HG03558 (cell line): Measurements from ENCODE around the gene EGFL7.

Experiments used
- ATAC-seq: cut with Tn5 transposase; IDR thresholded peaks from one replicate; pipeline ENCODE4 v1.9.1; 2021; ENCODE audit warnings: moderate number of reproducible peaks; ENCODE audit not compliant: unreplicated experiment; ENCODE audit errors: extremely low read depth

Gene EGFL7

DNA sequence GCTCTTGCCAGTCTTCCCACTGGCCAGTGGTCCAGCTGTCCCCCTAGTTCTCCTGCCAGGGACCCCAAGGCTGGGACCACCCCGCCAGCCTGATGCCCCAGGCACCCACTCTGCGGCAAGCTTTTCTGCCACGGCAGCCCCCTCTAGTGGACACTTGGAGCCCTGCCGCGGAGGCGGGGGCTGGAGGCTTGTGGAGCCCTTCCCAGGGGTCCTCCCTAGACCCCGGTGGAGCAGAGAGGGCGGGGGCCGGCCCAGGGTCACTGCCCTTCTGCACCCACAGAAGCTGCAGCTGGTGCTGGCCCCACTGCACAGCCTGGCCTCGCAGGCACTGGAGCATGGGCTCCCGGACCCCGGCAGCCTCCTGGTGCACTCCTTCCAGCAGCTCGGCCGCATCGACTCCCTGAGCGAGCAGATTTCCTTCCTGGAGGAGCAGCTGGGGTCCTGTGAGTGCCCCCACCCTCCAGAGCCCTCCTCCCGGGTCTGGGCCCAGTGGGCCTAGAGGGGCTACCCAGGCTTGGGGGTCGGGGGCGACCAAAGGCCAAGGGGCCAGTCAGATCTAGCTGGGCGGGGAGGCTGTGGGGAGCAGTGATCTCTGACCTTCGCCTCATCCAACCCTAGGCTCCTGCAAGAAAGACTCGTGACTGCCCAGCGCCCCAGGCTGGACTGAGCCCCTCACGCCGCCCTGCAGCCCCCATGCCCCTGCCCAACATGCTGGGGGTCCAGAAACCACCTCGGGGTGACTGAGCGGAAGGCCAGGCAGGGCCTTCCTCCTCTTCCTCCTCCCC, 9.1 kb downstream of the EGFL7 start:
- no peak for ATAC-seq

DNA sequence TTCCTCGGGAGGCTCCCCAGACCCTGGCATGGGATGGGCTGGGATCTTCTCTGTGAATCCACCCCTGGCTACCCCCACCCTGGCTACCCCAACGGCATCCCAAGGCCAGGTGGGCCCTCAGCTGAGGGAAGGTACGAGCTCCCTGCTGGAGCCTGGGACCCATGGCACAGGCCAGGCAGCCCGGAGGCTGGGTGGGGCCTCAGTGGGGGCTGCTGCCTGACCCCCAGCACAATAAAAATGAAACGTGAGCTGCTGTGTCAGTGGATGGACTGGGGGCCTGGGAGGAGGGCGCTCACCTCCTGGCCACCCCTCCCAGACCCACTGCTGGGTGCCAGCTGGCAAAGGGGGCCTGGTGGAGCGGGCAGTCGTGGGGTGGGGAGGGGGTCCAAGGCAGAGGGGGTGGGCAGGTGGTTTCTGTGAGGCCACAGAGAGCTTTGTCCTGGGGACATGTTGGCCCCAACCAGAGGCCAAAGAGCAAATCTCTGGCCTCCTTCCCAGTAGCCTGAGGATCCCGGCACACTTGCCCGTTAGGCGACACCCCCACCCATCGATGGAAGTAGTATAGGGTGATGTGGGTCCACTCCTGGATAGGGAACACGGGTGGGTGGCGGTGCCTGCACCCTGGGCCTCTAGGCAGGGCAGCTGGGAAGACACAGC, 9.8 kb downstream of the EGFL7 start:
- no peak for ATAC-seq

DNA sequence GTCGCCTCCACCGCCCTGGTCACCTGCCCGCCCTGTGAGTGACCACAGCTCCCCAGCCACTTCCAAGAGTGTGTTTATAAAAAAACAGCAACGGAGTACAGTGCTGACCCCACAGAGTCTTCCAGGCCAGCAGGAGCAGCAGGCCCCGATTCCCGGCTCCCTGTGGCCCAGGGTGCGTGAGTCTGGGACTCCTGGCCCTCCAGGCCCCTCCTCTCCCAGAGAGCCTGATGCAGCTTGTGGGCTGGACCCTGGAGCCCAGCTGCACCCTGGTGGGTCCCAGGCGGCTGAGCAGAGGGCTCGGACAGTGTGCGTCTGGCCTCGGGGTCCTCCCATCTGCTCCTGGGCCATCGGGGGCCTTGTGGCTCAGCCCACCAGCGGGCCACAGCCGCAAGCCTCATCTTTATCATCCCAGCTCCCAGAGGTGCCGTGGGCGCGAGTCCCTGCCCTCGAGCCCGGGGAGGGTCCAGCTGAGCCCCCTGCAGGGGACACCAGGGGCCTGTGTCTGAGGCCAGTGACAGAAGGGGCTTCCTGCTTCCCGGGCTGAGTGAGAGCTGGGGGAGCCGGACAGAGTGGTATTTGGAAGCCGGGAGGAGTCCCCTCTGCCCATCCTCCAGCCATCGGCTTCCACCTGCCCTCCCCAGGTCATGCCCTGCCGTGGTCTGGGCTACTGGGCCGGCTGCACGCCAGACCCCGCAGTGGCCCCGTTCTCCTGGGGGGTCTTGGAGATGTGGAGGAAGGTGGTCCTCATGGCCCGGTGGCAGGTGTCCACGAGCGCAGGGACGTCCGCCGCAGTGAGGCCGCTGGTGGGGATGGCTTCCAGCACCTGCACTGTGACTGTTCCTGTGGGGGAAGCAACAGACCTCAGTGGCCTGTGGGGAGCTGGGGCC, 10.6 kb downstream of the EGFL7 start:
- no peak for ATAC-seq

DNA sequence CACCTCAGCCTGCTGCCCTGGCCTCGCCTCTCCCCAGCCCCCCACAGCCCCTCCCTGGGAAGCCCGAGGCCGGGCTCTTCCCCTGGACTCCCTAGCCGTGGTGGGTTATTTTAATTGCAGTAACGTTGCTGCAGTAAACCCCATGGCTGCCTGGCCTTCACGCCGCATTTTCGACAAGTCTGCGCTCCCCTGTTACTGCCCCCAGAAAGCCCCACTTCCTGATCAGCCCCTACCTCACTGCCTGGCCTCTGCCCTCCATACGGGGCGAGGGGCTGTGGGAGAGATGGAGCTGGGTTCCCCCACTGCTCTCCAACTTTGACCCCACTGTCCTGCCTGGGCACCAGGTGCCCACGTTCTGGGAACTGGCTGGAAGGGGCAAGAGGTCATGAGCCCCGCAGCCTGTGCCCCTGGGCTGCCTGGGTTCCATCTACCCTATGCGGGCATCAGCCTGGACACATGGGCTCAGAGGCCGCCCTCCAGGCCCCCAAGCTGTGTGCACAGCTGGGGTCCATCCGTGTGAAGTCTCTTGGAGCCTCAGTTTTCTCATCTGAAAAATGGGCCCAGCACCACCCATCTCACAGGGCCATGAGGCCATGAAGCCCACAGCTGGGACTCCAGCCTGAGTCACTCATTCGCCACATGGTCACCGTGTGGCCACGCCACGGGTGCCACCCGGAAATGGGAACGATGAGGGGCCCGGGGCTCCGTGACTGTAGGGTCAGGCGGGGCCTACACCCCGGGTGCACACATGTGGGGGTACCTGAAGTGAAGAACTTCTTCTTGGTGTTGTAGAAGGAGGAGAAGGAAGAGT, 11.5 kb downstream of the EGFL7 start:
- no peak for ATAC-seq

DNA sequence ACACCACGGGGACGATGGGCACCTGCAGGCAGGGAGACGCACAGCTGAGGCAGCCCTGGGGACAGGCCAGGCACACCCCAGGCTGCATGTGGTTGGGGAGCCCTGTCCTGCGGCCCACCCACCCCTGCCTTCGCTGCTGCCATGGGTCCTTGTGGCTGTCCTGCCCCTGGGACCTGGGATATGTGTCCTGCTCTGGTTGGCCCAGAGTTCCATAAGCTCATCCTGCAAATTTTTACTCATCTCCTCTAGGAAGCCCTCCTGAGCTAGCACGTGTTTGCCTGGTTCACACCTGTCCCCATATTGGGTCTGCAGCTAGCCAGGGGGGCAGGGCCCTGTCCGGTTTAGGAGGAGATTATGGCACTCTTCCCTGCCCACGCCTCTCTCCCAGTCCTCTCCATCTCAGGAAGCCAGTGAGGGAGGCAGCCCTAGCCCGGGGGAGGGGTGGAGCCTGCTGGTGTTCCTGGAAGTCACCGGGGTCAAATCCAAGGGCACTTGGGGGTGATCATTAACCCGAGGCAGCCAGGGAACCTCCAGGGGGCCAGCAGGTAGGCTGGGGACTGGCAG, 12.2 kb downstream of the EGFL7 start:
- ATAC-seq = no peak

DNA sequence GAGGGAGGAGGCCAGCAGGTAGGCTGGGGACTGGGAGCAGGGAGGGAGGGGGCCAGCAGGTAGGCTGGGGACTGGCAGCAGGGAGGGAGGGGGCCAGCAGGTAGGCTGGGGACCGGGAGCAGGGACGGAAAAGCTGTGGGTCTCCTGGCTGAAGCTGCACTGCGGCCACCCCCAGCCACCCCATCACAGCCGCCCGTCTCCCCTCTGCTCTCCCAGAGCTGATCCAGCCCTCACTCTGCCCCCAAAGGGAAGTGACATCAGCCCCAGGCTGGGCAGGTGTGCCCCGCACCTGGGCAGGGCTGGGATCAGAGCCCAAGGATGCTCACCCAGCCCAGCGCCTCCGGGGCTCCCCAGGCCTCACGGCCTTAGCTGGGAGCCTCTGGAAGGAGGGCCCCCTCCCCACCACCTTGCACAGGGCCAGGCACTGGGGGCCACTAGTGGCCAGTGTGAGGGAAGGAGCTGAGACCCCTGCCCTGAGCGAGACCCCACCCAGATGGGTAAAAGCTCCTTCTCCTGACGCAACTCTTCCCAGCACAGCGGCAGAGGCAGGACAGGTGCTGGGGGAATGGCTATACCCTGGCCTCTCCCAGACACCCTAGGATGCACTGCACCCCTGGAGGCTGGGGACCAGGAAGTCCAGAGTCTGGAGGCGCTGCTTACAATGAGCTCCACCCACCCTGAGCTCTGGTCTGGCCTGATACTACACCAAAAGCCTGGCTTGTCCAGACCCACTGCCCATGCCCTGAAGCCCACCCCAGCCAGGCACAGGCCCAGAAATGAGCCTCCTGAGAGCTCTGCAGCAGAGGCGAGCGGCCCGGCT, 13.0 kb downstream of the EGFL7 start:
- no peak for ATAC-seq

DNA sequence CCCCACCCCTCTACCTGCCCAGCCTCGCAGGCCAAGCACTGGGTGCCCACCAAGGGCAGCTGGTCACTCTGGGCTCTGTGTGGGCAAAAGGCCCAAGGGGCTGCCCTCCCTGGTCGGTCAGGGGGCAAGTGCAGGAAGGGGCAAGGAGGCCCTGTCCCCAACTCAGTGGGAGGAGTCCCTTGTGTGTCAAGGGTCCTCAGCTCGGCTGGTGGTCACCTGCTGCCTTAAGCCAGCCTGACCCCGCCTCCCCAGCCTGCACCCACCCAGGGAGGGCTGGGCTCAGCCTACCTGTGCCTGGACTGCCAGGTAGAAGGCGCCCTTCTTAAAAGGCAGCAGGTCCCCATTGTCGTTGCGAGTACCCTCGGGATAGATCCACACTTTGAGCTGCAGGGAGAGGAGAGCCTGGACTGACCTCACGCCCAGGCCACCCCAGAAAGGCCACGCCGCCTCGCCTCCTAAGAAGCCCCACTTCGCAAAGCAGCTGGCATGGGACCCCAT, 13.6 kb downstream of the EGFL7 start:
- no peak for ATAC-seq

DNA sequence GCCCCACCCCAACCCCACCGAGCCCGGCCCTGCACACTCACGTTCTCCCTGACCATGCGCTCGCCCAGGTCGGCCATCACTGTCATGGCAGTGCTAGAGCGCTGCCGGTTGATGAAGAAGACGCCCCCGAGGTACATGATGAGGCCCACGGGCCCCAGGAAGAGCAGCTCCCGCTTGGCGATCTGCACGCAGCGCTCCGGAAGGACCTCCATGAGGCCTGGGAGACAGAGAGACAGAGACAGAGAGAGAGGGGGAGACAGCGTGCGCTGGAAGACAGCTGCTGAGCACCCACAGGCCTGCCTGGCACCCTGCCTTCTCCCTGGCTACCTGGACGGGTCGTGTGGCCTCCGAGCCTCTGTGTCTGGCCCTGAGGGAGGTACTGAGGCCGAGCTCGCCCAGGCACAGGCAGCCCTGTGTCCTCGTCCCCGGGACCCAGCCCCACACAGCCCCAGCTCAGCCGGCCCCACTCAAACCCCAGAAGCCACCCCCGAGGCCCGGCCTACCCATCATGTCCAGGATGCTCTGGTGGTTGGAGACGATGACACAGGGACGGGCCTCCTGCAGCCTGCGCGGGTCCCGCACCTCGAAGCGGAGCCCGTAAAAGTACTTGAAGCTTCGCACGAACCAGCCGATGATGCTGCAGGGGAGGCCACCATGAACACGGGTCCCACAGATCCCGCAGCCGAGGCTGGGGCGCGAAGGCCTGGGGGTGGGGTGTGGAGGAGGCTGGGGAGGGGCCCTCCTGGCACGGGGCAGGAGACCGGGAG, 14.4 kb downstream of the EGFL7 start:
- ATAC-seq = no peak

DNA sequence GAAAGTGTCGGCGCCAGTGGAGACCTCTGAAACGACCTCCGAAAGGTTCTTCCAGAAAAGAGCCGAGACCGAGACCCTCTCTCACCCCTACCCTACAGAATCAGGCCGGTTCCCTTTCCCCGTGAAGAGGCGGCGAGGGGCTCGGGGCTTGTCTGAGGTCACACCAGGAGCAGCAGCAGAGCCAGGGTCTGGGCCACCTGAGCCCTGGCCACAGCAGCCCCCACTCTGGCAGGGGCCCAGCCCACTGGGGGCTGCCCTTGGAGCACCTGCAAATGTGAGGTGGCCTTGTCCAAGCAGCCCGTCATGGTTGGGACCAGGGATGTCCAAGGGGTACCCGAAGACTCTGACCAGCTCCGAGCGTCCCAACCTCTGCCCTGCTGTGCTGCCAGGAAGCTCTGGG, 15.3 kb downstream of the EGFL7 start:
- no peak for ATAC-seq

DNA sequence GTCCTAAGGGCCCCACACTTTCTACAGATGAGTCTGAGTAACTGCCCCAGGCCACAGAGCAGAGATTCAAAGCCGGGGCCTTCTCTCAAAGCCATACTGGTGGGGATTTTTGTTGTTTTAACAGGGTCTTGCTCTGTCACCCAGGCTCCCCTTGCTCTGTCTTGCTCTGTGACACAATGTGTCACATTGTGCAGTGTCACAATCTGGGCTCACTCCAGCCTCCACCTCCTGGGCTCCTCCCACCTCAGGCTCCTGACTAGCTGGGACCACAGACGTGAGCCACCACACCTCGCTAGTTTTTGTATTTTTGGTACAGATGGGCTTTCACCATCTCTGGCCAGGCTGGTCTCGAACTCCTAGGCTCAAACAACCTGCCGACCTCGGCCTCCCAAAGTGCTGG, 15.9 kb downstream of the EGFL7 start:
- ATAC-seq = no peak

DNA sequence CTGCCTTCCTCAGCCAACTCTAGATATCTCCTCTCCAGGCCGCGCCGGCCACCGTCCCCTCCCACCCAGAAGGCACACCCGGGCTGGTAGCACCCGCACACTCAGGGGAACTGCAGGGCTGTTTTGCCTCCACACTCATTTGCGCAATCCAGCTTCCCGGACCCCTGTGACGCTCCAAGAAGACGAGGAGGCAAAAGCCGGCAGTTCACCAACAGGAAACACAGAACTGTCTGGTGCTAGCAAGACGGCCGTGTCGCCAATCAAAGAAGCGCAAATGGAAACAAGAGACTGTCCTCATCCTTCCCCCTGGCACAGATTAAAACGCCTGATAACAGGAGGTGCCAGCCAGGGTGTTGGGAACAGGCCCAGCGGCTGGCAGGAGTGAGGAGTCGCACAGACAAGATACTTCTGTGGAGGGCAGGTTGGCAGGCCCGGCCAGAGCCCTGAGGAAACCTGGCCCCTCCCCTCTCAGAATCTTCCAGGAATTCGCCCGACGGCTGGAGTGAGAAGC, 16.8 kb downstream of the EGFL7 start:
- no peak for ATAC-seq

DNA sequence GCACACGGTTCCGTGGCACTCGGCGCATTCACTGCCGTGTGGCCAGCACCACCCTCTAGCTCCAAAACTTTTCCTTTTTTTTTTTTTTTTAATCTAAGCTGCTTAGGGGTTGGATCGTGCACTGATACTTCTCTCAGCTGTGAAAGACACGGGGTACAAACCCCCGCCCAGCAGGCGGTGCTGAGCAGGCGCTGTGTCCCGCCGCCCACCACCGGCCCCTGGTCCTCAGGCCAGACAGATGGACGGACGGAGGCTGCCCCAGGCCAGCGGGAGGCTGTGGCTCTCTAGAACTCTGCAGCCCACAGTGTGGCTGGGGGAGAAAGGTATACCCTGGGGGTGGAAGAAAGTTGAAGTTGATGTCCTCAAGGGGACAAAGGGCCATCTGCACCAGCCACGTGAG, 18.3 kb downstream of the EGFL7 start:
- ATAC-seq = no peak

DNA sequence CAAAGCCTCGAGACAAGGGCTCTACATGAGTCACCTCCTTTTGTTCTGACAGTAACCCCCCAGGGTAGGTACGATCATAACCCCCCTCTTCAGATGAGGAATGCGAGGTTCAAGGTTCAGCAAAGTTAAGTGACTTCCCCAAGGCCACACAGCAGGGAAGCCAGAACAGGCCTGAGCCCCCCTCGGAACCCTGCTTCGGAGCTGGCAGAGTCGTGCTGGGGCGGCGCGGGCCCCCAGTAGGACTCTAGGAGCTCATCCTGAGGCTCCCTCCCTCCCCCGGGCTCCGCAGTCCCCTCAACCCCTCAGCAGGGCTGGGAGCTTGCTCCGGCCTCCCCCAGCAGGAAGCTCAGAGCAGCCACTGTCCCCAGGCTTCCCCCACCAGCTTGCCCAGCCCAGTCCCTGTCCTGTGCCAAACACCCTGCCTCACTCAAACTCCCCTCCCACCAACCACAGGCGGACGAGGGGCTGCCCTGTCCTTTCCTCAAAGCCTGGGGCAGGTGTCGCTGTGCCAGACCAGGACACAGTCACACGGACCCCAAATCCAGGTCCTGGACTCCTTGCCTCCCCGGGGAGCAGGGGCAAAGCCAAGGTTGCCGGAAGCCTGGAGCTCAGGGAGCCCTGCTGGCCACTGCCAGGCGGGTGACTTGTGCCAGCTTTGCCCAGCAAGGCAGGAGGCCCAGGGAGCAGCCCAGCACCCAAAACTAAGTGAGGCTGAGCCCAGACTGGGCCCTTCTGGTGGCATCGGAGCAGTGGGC, 19.4 kb downstream of the EGFL7 start:
- ATAC-seq = no peak

DNA sequence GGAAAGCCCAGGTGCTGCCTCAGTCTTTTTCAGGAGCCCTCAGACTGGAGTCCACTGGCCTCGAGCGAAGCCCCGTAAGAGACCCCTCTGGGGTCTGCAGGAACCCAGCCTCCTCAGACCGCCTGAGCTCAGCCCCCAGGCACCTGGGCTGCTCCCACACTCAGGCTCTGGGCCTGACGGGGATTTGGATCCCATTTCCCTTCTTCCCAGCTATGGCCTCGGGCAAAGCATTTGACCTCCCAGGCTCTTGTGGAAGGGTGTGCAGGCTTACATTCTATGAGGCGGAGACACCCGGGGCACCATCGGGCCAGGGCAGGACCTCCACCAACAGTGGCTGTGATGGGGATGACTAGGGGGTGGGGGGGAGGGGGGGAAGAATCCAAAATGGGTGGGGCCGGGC, 20.0 kb downstream of the EGFL7 start:
- no peak for ATAC-seq

DNA sequence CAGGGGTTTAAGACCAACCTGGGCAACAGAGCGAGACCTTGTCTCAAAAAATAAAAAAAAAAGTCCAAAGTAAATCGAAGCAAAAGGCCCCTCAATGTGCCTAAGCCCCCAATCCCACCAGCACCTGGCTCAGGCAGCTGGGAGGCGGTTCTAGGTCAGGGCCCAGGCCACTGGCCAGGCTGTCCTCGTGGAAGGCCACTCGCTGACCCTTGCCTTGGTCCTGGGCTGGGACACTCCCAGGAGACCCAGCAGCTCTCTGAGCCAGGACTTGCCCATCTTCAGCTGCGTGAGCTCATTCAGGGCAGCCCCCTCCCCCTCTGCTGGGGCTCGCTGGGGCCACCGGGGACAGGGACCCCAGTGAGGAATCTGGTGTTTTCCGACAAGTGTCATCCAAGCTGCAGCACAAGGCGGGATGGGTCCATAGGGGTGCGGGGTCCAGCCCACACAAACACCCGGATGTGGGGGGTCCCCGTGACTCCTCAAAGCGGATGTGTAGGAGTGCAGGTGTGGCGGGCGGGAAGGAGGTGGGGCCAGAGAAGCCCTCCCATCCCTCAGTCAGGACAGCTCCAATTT, 20.5 kb downstream of the EGFL7 start:
- no peak for ATAC-seq

DNA sequence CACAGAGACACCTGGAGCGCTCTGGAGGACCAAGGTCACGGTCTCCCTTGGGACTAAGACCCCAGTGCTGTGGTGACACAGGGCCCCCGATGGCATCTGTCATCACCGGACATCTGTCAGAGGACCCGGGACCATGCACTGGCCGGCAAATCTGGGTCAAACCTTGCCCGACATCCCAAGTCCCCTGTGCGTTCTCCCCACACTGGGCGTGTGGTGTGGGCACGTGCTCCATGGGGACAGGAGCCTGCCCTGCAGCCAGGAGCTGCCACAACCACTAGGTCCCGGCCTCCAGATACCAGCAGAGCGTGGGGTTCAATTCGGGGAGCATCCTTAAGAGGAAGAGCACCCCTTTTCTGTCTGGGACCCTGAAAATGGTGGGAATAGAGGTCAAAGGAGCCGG, 21.0 kb downstream of the EGFL7 start:
- no peak for ATAC-seq

DNA sequence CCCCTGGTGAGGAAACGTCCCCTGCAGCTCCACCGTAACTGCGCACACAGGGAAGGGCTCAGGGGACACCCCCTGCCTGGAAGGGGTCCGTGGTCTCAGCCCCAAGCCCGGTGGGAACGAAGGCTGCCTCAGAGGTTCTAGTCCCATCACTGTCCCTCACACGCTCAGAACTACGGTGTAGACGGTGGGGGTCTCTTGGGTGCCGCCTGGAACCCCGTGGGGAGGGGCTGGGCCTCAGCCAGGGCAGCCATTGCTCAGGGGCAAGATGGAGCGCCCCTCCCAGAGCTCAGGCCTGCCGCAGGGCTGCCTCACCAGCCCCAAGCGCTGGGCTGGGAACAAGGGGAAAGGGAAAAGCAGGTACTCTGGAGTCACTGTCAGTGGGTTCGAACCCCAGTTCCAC, 21.6 kb downstream of the EGFL7 start:
- ATAC-seq = no peak
